Stimulated activated CD8-positive, alpha-beta memory T cell treated with anti-CD3 and anti-CD28 coated beads, Interleukin-2, amount 100 ng/mL, for 48 hours (primary cell): ENCODE data around the gene EVI5.

ENCODE experiments used
- DNase-seq, 2 donors: peaks; one replicate each; pipeline ENCODE4 v3.0.0-alpha.2; 2020; ENCODE audit warnings: low read depth in 2 of 2

The EVI5 gene

GRCh38 chr1:92784639-92785500, at the start of gene EVI5:
Gene EVI5 (minus strand): TSS chr1:92785108. CDS start chr1:92736546, 48,562 bp downstream.
- peak; percentile 31 to 54 for DNase-seq

DNA sequence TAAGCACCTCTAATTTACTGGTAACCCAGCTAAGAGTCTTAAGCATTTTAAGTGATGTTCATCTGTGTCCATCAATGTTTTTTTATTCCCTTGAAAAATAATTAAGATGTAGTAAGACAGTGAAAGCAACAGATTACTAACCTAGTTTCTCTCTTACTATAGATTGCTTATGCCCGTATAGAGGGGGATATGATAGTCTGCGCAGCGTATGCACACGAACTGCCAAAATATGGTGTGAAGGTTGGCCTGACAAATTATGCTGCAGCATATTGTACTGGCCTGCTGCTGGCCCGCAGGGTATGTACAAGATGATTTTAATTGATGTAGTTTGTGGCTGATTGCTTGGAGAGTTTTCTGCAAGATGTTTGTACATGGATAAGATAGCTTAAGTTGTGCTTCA, 49.7 kb upstream of the EVI5 start:
- no peak for DNase-seq

GRCh38 chr1:92833840-92834239, 48.9 kb upstream of the EVI5 start:
- no peak for DNase-seq

- DNase-seq: no peak
These were observed 47.7 kb upstream of the EVI5 start for GRCh38 chr1:92832537-92833114.

DNA sequence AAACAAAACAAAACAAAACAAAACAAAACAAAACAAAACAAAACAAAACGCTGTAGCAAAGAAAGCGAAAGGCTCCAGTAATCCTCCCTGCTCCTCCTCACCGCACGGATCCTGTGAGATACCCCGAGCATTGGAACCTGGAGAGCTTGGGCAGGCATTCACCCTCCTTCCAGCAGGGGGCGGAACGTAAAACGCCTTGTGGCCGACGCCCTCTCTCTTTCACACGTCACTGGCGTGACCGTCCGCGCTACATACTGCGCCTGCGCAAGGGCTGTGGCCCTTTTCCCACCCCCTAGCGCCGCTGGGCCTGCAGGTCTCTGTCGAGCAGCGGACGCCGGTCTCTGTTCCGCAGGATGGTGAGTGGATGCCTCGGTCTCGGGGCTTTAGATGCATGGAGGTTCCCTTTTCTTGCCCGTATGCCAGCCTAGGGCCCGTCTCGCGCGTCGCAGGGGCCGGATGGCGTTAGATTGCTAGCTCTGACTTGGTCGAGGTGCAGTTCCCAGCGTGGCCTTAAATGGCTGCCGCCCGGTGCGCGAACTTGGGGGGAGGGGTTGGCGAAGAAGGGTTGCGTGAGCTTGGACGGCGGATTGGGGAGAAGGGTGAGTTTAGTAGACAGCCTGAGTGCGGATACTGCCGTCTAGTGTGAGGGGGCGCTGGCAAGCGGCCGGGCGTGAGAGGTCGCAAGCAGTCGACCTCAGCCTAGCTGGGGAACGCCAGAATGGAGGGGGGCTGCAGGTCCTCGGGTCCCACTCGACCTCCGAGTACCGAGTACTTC, 47.0 kb upstream of the EVI5 start, which contains the start of gene RPL5:
Gene RPL5 (plus strand): TSS at position 279 of the 775 bp plus-strand sequence. CDS start 75 bp downstream, at position 354.
- peak; percentile 92 to 94 for DNase-seq

- no peak for DNase-seq
These were observed 46.5 kb upstream of the EVI5 start for GRCh38 chr1:92831368-92831761.

- no peak for DNase-seq
These were observed 41.9 kb upstream of the EVI5 start for GRCh38 chr1:92826792-92827191.

- DNase-seq: no peak
These were observed 38.0 kb upstream of the EVI5 start for GRCh38 chr1:92822879-92823278.

- no peak for DNase-seq
These were observed 35.6 kb upstream of the EVI5 start for GRCh38 chr1:92820551-92820950.

DNA sequence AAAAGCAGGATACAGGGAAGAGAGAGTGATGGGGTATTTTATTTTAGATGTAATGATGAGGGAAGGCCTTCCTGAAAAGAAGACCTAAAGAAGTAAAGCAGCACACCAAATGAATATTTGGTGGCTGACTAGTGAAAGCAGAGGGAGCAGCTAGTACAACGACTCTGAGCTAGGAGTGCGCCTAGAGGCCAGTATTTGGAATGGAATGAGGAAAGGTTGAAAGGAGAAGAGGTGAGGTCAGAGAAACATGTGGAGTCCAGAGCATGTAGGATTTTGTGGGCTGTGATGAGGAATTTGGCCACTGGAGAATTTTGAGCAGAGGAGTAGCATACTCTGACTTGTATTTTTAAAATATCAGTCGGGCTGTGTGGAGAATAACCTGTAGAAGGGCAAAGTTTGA, 35.1 kb upstream of the EVI5 start:
- no peak for DNase-seq

- no peak for DNase-seq
These were observed 33.3 kb upstream of the EVI5 start for GRCh38 chr1:92817986-92818764.

GRCh38 chr1:92817137-92817697, 32.3 kb upstream of the EVI5 start:
- no peak for DNase-seq

DNA sequence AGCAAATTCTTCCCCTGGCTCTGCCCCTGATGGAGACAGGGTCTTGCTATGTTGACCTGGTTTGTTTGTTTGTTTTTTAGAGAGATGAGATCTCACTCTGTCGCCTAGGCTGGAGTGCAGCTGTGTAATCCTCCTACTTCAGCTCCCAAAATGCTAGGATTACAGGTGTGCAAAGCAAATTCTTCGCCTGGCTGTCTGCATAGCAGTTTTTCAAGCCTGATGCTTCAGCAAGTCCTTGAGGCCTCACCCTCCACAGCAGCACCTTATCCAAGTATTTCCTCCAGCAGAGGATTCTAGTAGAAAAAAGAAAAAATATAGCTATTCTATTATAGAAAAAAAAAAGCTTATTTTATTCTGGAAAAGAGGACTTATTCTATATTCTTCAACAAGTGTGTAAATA, 31.8 kb upstream of the EVI5 start:
- DNase-seq: no peak

GRCh38 chr1:92808381-92808780, 23.5 kb upstream of the EVI5 start:
- no peak for DNase-seq

DNA sequence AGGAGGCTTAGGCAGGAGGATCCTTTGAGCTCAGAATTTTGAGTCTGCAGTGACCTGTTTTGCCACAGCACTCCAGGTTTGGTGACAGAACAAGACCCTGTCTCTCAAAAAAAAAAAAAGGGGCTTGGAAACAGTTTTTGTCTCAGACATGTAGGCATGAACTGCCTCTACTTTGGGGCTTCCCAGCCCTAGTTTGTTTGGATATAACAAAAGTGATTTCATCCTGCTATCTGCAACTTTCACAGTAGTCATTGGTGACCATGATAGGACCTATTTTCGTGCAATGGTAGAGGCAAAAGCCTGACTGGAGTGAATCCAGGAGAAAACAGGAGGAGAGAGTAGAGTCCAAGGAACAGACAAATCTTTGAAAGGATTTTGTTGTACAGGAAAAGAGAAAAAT, 20.3 kb upstream of the EVI5 start:
- DNase-seq: no peak

- no peak for DNase-seq
These were observed 19.9 kb upstream of the EVI5 start for GRCh38 chr1:92804721-92805201.

GRCh38 chr1:92803140-92803887, 18.4 kb upstream of the EVI5 start:
- DNase-seq: no peak

DNA sequence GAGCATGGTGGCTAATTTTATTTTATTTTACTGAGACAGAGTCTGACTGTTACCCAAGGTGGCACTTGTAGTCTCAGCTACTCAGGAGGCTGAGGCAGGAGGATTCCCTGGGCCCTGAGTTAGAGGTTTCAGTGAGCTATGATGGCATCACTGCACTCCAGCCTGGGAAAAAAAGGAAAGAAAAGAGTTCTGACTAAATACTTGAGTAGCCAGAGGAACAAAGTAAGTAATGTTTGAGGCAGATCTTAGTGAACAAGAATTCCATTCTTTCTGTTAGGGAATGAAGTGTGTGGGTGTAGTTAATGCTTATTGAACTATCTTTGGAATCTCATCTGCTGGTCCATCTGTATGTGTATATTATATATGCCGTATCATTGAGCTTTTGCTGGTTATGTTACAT, 13.1 kb upstream of the EVI5 start:
- no peak for DNase-seq

GRCh38 chr1:92797297-92797696, 12.4 kb upstream of the EVI5 start:
- DNase-seq: no peak

- no peak for DNase-seq
These were observed 10.3 kb upstream of the EVI5 start for GRCh38 chr1:92795166-92795565.
